IPS DF 6.9 (cell line): ENCODE data around the gene BRAT1.
"Not testable (repeated sequence)": the region's sequence is repeated elsewhere in the genome, so short reads cannot be mapped to it uniquely, and the experiment has no call there.

Experiments used
- DNase-seq: peaks from one replicate; pipeline ENCODE4 v3.0.0-alpha.2; 2013; ENCODE audit warnings: low read depth, low spot score
- H3K27ac ChIP-seq: one replicate; pipeline ENCODE4 v1.5.1; 2013; ENCODE audit warnings: low read length, control low read depth
- H3K27me3 ChIP-seq: 2 replicates; pipeline ENCODE4 v1.6.1; 2013; ENCODE audit warnings: mild to moderate bottlenecking, low read length; ENCODE audit not compliant: control insufficient read depth, insufficient read depth
- H3K36me3 ChIP-seq: 2 replicates; pipeline ENCODE4 v1.6.1; 2013; ENCODE audit warnings: low read length; ENCODE audit not compliant: control insufficient read depth, insufficient read depth
- H3K4me1 ChIP-seq: 2 replicates; pipeline ENCODE4 v1.6.1; 2013; ENCODE audit warnings: low read length; ENCODE audit not compliant: control insufficient read depth, insufficient read depth
- H3K4me3 ChIP-seq: 2 replicates; pipeline ENCODE4 v1.5.1; 2013; ENCODE audit warnings: mild to moderate bottlenecking, low read length
- H3K9me3 ChIP-seq: 2 replicates; pipeline ENCODE4 v1.6.1; 2013; ENCODE audit warnings: low read length, inconsistent platforms; ENCODE audit not compliant: control insufficient read depth, insufficient read depth
- WGBS: extraction: QIAGEN DNeasy Blood & Tissue Kit; methylation state at CpG from one replicate; pipeline ENCODE4 v1.1.7; 2013; ENCODE audit warnings: mixed read lengths, missing lambda C conversion rate; ENCODE audit not compliant: insufficient read length, insufficient coverage; 5-methylcytosine and 5-hydroxymethylcytosine counted together

BRAT1 gene

GRCh38 chr7:2571409-2571808, 16.1 kb upstream of the BRAT1 start:
- no peaks in the 10 kb centered on the region for H3K27me3 ChIP-seq
- H3K4me1 ChIP-seq = 0 out of 2 replicates have a peak, but pooled peaks cover 3% of the 10 kb centered on the region
- H3K27ac ChIP-seq = no peak overlapping the region
- H3K4me3 ChIP-seq = no peak overlapping the region
- H3K9me3 ChIP-seq = no peaks in the 10 kb centered on the region
- no CpG with 5 or more reads among the region's 15 CpGs for WGBS
- no peak for DNase-seq
- H3K36me3 ChIP-seq = no peaks in the 10 kb centered on the region

- H3K27ac ChIP-seq = no peak overlapping the region
- no peaks in the 10 kb centered on the region for H3K36me3 ChIP-seq
- H3K4me3 ChIP-seq = no peak overlapping the region
- no peaks in the 10 kb centered on the region for H3K27me3 ChIP-seq
- no peak for DNase-seq
- H3K9me3 ChIP-seq = no peaks in the 10 kb centered on the region
- H3K4me1 ChIP-seq = 0 out of 2 replicates have a peak, but pooled peaks cover 3% of the 10 kb centered on the region
- WGBS = no CpG with 5 or more reads among the region's 16 CpGs
Measured at GRCh38 chr7:2570021-2570420, 14.7 kb upstream of the BRAT1 start.

- no CpG with 5 or more reads among the region's 14 CpGs for WGBS
- Histone ChIP-seq H3K4me1 (0 out of 2 replicates have a peak, but pooled peaks cover 3% of the 10 kb centered on the region), H3K36me3 (no peaks in the 10 kb centered on the region), H3K9me3 (no peaks in the 10 kb centered on the region), H3K4me3 (no peak overlapping the region), H3K27ac (no peak overlapping the region), H3K27me3 (no peaks in the 10 kb centered on the region)
- no peak for DNase-seq
Measured at GRCh38 chr7:2569421-2569820, 14.1 kb upstream of the BRAT1 start.

GRCh38 chr7:2568521-2569223, 13.3 kb upstream of the BRAT1 start:
- Histone ChIP-seq H3K4me1 (0 out of 2 replicates have a peak, but pooled peaks cover 3% of the 10 kb centered on the region), H3K27ac (no peak overlapping the region), H3K4me3 (no peak overlapping the region), H3K27me3 (no peaks in the 10 kb centered on the region), H3K9me3 (no peaks in the 10 kb centered on the region), H3K36me3 (no peaks in the 10 kb centered on the region)
- WGBS = no CpG with 5 or more reads among the region's 24 CpGs
- DNase-seq = no peak

GRCh38 chr7:2567679-2568278, 12.5 kb upstream of the BRAT1 start:
- no peak overlapping the region for H3K27ac ChIP-seq

GRCh38 chr7:2566890-2567678, 11.8 kb upstream of the BRAT1 start:
- Histone ChIP-seq H3K4me3 (no peak overlapping the region), H3K27ac (no peak overlapping the region), H3K36me3 (no peaks in the 10 kb centered on the region), H3K9me3 (no peaks in the 10 kb centered on the region), H3K4me1 (0 out of 2 replicates have a peak, but pooled peaks cover 3% of the 10 kb centered on the region), H3K27me3 (no peaks in the 10 kb centered on the region)
- WGBS = no CpG with 5 or more reads among the region's 28 CpGs
- DNase-seq = no peak

More at GRCh38 chr7:2567679-2568278, 12.5 kb upstream of the BRAT1 start:
- DNase-seq = no peak
- Histone ChIP-seq H3K9me3 (no peaks in the 10 kb centered on the region), H3K36me3 (no peaks in the 10 kb centered on the region), H3K4me1 (0 out of 2 replicates have a peak, but pooled peaks cover 3% of the 10 kb centered on the region), H3K27me3 (no peaks in the 10 kb centered on the region), H3K4me3 (no peak overlapping the region)
- WGBS = no CpG with 5 or more reads among the region's 16 CpGs

GRCh38 chr7:2566348-2566889, 11.1 kb upstream of the BRAT1 start:
- Histone ChIP-seq H3K36me3 (no peaks in the 10 kb centered on the region), H3K9me3 (no peaks in the 10 kb centered on the region), H3K4me1 (0 out of 2 replicates have a peak, but pooled peaks cover 3% of the 10 kb centered on the region), H3K4me3 (no peak overlapping the region), H3K27me3 (no peaks in the 10 kb centered on the region), H3K27ac (no peak overlapping the region)
- no CpG with 5 or more reads among the region's 8 CpGs for WGBS
- DNase-seq = no peak

- H3K4me1 ChIP-seq = 0 out of 2 replicates have a peak, but pooled peaks cover 3% of the 10 kb centered on the region
- DNase-seq = no peak
- no peak overlapping the region for H3K27ac ChIP-seq
- no peak overlapping the region for H3K4me3 ChIP-seq
- no peaks in the 10 kb centered on the region for H3K9me3 ChIP-seq
- WGBS = no CpG with 5 or more reads among the region's 12 CpGs
- no peaks in the 10 kb centered on the region for H3K27me3 ChIP-seq
- H3K36me3 ChIP-seq = no peaks in the 10 kb centered on the region
Measured at GRCh38 chr7:2564970-2565540, 9.7 kb upstream of the BRAT1 start.

GRCh38 chr7:2563955-2564354, 8.6 kb upstream of the BRAT1 start:
- no CpG with 5 or more reads among the region's 3 CpGs for WGBS
- not testable (repeated sequence) for H3K4me1 ChIP-seq, DNase-seq, H3K4me3 ChIP-seq, H3K27ac ChIP-seq, H3K27me3 ChIP-seq, H3K9me3 ChIP-seq, H3K36me3 ChIP-seq
